NCI-H1092 (cell line): ENCODE results near the gene FAM200B.
"Not testable (repeated sequence)": the region's sequence is repeated elsewhere in the genome, so short reads cannot be mapped to it uniquely, and the experiment has no call there.

Experiments used
- DNase-seq: peaks from one replicate; lab custom pipeline; 2025; lab: John Stamatoyannopoulos, UW

The FAM200B gene

GRCh38 chr4:15696866-15697265 is 15.2 kb downstream of the FAM200B start:
- DNase-seq = no peak

- DNase-seq = peak; percentile 6
These were observed 21.3 kb downstream of the FAM200B start, which contains the start of gene BST1 for GRCh38 chr4:15702941-15703403. TSS of gene BST1 (plus strand) at chr4:15703065. CDS start at chr4:15703145, 80 bp downstream.

GRCh38 chr4:15703439-15703838 is 21.8 kb downstream of the FAM200B start:
- no peak for DNase-seq

DNA sequence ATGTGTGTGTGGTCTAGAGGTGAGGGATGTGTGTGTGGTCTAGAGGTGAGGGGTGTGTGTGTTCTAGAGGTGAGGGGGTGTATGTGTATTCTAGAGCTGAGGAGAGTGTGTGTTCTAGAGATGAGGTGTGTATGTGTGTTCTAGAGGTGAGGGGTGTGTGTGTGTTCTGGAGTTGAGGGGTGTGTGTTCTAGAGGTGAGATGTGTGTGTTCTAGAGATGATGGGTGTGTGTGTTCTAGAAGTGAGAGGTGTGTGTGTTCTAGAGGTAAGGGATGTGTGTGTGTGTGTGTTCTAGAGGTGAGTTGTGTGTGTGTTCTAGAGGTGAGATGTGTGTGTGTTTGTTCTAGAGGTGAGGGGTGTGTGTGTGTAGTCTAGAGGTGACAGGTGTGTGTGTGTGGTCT is 22.5 kb downstream of the FAM200B start:
- no peak for DNase-seq

GRCh38 chr4:15706646-15707362 is 25.2 kb downstream of the FAM200B start:
- no peak for DNase-seq

GRCh38 chr4:15707363-15707715 is 25.7 kb downstream of the FAM200B start:
- no peak for DNase-seq

DNA sequence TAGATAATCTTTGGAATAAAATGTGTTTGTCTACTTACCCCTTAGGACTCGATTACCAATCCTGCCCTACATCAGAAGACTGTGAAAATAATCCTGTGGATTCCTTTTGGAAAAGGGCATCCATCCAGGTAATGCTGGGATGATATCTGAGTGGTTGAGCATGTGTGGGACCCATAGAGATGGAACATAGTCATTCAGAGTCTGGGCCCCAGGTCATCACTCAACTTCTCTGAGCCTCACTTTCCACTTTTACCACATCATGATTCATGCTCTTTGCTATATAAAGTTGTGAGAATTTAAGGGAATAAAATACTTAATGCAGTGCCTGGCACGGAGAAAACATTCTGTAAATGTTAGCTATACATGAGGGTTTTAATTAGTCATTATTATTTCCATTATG is 30.1 kb downstream of the FAM200B start:
- no peak for DNase-seq

DNA sequence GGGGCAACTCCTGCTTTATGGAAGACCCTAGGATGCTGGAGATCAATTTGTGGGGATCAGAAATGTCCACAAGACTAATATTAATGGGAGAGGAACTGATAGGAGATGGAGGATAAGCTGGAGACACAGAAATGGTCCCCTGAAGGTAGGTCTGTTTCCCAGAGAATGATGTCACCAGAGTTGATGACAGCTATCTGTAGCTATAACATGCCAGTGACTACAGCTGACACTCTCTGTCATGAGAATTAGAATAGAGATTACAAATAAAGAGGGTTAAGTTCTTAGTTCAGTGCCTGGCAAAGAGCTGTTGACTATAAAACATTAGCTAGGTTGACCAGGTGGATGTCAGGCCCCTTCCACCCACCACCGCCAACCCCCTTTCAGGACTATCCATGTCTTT is 30.6 kb downstream of the FAM200B start:
- DNase-seq = no peak

DNA sequence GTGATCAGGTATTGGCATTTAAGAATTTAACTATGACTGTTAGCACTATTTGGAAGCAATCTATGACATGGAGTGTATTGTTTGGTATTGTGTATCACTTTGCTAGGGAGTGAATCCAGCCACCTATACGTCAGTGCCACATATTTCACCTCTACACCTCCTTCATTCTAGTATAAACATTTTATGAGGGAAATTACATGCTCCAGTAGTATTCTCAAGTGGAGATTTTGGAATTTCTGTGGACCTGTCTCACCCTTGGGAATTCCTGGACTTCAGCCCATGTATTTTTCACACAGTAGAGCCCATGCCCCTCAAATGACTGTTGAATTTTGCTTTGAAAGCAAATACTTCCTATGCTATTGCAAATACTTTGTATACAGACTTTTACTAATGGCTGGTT is 32.5 kb downstream of the FAM200B start:
- DNase-seq = no peak

DNA sequence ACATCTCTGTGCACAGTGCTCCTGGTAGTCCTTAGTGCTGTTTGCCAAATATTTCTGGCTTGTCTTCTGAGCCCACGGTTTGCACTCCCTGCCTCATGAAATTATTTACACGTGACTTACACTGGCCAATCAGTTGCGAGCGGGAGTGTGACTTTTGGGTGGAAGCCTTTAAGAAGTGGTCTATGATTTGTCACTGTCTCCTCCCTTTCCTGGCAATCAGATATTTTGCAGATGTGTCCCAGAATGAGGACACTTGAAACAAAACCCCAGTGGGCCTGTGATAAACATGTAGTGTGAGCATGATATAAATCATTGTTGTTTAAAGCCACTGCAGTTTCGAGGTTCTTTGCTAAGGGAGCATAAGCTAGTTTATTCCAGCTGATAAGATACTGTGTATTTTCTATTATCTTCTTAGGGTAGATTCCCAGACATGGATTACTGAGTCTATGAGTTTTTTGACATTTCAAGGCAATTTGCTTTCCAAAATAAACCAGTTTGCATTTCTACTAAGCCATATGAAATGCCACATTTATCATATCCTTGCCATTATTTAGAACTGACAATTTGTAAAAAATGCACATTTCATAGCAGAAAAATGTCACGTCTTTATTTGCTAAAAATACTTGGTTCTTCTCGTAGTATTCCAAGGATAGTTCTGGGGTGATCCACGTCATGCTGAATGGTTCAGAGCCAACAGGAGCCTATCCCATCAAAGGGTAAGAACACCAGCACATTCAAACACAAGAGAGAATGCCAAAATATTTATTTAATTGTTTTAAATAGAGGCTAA is 33.2 kb downstream of the FAM200B start:
- no peak for DNase-seq

- DNase-seq = no peak
These were observed 34.5 kb downstream of the FAM200B start for GRCh38 chr4:15716115-15716514.

DNA sequence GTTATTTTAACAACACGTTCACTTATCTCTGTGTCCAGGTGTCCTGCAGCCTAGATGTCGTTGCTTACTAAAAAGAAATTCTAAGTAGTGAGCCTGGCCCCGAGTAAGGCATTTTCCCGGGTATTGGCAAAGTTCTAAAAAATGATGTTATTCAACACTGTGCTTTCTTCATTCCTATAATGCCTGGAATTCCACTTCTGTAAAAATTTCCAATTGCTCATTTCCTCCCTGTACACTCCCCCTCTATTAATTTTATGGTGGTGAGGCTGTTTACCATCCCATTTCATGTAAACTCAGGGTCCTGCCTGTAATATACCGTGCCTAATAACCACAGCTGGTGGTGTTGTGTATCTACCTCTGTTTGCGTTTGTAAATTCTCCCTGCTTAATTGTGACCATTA is 35.5 kb downstream of the FAM200B start:
- DNase-seq = no peak

DNA sequence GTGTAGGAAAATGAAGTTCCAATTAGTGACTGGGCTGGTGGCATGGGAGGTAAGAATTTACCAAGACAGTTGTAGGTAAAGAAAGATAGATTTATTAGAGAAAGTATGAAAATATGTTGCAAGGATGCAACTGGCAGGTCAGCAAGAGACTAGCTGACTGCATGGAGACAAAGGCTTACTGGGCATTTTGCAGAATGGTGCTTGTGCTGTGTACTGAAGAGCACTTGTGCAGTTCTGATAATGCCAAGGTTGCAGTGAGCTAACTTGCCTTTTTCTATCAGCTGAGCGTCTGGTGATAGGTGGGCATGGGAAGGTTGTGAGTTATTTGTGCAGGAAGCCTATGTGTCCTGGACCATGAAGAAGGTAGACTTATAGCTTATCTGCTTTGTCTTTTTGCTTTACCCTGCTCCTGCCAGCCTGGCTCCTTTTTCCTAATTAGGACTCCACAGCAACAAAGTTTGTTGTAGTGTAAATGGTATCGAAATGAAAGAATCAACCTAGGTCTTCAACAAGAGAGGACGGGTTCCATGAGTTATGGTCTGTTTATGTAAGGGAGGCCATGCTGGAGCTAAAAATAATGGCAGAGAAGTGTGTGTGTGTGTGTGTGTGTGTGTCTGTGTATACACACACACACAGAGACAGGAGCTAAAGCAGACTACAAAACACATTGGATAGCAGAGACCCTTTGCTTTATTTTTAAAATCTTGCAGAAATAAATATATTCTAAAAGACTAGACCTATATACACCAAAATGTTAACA is 36.2 kb downstream of the FAM200B start:
- DNase-seq = no peak

- no peak for DNase-seq
These were observed 36.8 kb downstream of the FAM200B start for GRCh38 chr4:15718465-15718864.

DNA sequence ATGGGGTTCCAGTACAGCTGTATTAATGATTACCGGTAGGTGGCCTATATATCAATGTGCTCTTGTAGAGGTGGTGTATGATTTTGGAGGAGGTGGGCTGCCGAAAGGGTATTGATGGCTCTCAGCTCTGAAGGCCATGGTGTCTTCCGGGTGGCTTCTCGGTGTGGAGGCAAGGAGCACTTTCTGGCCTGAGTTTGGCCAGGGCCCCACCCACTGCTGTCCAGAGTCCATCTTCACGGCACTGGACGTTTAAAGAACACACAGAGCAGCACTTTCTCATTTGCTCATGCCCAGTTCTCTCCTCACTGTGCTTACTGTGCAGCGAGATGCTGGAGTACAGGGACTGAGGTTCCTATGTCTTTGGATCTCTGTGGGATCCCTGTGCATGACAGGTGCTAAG is 37.3 kb downstream of the FAM200B start:
- DNase-seq = no peak

DNA sequence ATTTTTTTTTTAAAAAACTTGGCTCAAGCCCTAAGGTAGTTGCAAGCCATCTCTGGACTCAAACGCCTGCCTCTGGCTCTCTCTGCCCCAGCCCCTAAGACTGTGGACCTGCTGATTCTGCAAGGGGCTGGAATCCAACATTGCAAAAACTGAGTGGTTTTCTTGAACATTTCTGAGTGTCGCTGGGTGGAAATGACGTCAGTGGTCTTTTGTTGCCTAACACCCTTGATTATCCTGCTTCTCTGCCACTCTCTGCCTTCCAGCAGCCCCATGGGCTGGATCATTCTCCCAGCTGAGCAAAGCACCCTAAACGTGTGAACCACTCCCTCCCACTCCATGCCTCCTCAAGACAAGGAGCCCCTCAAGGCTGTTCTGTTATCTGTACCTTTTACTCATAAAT is 37.9 kb downstream of the FAM200B start:
- DNase-seq = no peak

GRCh38 chr4:15720851-15721250 is 39.2 kb downstream of the FAM200B start:
- DNase-seq = no peak

GRCh38 chr4:15725608-15726007 is 44.0 kb downstream of the FAM200B start:
- DNase-seq = no peak

GRCh38 chr4:15729910-15730533 is 48.4 kb downstream of the FAM200B start:
- DNase-seq = peak; percentile 4

- DNase-seq = not testable (repeated sequence)
These were observed 51.4 kb downstream of the FAM200B start for GRCh38 chr4:15733061-15733460.

- no peak for DNase-seq
These were observed 53.9 kb downstream of the FAM200B start for GRCh38 chr4:15735536-15735935.

DNA sequence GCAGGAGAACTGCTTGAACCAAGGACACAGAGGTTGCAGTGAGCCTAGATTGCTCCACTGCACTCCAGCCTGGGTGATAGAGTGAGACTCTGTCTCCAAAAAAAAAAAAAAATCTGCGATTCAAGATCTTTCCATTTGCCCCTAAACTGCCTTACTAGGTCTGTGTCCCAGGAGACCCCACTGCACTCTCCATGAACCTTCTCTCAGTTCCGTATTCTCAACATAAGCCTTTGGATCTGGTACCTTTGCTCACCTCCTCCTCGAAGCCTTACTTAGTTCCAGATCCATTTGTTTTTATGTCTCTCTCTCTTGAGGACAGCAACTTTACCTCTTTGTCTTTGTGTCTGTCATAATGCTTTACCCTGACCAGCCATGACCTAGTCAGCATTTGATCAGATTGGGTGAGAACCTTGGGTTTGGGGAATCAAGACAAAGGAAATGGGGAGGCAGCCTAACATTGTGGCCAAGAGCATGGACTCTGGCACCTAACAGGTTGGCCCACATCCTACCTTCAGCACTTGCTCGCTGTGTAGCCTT is 55.0 kb downstream of the FAM200B start:
- no peak for DNase-seq
